GM18517 (cell line): Measurements from ENCODE around the gene INF2.

ENCODE experiments used
- ATAC-seq: cut with Tn5 transposase; IDR thresholded peaks from one replicate; pipeline ENCODE4 v1.9.1; 2021; ENCODE audit warnings: mild to moderate bottlenecking, moderate library complexity; ENCODE audit not compliant: unreplicated experiment

Gene INF2

DNA sequence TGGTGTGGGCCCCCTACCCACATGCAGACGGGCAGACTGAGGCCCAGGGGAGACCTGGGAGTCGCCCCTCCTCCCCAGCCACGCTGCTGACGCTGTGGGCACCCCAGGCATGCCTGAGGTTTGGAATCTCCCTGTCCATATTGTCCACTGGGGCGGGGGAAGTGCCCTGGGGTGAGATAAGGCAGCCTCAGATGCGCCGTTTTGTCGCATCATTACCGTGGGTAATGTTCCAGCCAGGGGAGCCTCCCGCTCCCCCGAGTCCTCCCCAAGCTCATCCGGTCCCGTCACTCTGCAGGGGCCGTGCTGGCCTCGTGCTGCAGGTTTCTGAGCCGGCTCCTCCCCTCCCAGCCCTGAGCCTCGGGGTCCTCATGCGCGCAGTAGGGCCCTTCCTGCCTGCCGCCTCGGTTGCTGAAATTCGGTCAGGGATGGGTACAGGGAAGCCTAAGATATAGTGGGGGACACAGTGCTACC is 11.4 kb downstream of the INF2 start:
- no peak for ATAC-seq

DNA sequence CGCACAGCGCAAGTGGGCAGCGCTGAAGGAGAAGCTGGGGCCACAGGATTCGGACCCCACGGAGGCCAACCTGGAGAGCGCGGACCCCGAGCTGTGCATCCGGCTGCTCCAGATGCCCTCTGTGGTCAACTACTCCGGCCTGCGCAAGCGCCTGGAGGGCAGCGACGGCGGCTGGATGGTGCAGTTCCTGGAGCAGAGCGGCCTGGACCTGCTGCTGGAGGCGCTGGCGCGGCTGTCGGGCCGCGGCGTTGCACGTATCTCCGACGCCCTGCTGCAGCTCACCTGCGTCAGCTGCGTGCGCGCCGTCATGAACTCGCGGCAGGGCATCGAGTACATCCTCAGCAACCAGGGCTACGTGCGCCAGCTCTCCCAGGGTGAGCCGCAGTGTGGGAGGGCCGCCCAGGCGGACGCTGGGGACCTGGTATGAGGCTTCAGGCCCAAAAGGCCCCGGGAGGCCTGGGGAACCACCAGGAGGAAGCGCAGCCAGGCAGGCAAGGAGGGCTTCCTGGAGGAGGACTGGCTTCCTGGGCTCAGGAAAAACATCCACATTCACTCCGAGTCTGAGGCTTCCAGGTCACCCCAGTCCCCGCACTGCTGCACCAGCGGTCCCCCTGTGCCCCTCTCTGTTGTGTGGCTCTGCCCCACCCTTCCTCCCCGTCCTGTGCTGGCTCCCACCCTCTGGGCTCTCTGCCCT is 12.1 kb downstream of the INF2 start:
- ATAC-seq: no peak

DNA sequence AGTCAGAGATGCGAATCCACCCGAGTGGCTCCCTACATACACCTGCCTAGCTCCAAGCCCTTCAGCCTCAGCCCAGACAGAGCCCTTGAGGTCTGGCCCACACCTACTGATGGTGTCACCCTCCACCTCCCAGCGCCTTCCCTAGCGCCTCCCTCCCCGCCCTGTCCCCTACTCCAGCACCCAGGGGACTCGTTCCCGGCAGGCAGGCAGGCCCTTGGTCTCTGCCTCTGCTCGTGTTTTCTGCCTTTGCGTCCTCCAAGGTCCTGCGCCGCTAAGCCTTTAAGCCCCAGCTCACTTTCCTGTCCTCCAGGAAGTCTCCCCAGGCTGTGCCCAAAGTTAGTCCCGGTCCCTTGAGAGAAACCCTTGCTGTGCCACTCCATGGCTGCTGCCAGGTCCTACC is 12.7 kb downstream of the INF2 start:
- ATAC-seq: no peak

DNA sequence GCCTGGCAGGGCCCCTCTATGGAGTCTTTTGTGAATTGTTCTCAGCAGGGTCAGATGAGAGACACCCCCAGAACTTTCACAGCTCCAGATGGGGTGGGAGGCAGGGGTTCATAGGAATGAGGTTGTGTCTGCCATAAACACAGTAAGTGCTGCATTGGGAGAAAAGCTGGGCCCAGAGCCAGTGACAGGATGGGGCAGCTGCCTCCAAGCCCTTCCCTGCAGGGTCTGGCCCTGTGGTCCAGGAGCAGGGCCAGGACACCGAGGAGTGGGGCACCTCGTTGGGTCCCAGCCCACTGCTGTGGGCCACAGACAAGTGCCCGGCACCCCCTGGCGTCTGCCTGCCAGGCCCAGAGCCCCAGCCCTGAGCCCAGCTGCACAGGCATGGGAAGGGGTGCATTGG is 13.3 kb downstream of the INF2 start:
- no peak for ATAC-seq

DNA sequence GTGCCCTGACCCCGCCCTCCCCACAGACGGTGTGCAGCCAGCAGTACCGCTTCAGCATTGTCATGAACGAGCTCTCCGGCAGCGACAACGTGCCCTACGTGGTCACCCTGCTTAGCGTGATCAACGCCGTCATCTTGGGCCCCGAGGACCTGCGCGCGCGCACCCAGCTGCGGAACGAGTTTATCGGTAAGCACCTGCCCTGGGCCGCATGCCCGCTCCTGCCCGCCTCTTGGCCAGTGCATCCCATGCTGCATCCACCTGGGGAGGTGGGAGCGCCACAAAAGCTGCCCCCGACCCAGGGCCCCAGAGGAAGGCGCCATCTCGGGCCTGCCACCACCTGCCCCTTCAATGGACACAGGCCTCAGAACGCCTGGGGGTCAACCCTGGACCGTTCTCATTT is 13.9 kb downstream of the INF2 start:
- ATAC-seq: no peak

DNA sequence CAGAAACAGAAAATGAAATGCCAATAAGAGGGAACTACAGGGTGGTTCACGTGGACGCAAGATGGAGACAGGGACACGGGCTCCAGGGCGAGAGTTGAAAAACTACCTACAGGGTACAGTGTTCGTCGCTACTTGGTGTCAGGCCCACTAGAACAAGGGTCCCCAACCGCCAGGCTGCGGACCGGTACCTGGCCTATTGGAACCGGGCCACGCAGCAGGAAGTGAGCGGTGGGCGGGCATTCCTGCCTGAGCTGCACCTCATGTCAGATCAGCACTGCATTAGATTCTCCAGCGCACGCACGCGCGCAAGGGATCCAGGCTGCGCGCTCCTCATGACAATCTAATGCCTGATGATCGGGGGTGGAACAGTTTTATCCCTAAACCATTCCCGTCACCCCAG is 14.8 kb downstream of the INF2 start:
- ATAC-seq: no peak

DNA sequence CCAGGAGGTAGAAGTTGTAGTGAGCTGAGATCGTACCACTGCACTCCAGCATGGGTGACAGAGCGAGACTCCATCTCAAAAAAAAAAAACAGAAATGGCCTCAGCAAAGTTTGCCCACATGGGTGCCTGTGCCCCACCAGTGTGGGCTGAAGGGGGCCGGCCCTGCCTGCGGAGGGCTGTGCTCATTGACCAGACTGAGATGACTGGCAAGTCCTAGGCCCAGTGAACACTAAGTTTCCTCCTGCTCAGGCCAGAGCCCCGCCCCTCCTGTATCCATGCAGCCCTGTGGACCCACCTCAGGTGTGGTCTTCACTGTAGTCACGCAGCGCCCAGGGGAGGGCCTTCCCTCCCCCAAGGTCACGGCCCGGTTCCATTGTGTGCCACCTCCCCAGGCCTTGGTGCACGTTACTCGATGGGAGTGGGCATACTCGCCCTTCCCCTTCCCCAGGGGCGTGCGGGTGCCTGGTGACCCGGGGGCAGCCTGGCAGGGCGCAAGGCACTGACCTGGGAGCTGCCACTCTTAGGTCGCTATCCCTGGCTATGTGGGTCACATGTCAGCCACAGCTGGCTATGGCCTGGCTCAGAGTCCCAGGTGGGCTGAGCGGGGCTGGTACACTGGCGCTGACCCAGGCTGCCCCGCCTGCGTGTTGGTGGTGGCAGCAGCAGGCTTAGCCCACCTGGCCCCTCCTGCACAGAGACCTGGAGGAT is 16.1 kb downstream of the INF2 start:
- no peak for ATAC-seq

DNA sequence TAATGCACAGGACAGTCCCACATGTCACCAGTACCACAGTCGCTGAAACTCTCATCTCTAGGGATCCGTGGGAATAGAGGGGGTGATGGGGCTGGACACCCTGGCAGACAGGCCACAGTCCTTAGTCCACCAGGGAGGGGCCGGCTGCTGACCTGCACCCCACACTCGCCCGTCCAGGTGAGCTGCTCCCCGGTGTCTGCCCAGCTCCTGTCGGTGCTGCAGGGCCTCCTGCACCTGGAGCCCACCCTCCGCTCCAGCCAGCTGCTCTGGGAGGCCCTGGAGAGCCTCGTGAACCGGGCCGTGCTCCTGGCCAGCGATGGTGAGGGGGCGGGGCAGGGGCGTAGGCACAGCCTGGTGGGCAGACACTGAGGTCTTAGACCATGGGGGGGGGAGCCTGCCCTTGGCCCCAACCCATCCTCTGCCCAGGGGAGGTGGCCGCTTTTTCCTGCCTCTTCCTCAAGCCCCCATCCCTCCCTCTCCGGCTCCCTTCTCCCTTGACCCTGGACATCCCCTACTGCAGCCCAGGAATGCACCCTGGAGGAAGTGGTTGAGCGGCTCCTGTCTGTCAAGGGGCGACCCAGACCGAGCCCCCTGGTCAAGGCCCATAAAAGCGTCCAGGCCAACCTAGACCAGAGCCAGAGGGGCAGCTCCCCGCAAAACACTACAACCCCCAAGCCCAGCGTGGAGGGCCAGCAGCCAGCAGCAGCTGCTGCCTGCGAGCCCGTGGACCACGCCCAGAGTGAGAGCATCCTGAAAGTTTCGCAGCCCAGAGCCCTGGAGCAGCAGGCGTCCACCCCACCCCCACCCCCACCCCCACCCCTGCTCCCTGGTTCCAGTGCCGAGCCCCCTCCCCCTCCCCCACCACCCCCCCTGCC is 17.6 kb downstream of the INF2 start:
- ATAC-seq: no peak

DNA sequence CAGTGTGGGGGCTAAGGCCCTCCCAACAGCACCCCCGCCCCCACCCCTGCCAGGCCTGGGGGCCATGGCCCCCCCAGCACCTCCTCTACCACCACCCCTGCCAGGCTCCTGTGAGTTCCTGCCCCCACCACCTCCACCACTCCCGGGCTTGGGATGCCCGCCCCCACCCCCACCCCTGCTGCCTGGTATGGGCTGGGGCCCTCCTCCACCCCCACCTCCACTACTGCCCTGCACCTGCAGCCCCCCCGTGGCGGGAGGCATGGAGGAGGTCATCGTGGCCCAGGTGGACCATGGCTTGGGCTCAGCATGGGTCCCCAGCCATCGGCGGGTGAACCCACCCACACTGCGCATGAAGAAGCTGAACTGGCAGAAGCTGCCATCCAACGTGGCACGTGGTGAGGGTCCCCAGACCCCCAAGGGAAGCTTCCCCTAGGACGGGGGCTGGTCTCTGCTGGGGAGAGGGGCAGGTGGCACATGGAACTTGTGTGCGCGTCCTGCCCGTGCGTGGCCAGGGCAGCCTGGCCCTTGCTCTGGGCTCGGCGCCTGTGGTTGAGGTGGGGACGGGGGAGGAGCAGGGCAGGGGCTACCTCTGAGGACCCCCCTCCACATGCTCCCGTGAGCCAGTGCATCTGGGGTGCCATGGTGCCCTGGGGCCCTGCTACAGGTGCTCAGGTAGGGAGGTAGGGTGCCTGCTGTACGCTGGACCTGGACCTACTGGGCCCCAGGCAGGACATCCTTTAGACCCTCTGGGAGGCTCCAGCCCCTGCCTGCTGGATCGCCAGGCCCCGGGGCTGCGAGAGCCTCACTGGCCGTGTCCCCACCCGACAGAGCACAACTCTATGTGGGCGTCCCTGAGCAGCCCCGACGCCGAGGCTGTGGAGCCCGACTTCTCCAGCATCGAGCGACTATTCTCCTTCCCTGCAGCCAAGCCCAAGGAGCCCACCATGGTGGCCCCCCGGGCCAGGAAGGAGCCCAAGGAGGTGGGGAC is 18.5 kb downstream of the INF2 start:
- no peak for ATAC-seq

DNA sequence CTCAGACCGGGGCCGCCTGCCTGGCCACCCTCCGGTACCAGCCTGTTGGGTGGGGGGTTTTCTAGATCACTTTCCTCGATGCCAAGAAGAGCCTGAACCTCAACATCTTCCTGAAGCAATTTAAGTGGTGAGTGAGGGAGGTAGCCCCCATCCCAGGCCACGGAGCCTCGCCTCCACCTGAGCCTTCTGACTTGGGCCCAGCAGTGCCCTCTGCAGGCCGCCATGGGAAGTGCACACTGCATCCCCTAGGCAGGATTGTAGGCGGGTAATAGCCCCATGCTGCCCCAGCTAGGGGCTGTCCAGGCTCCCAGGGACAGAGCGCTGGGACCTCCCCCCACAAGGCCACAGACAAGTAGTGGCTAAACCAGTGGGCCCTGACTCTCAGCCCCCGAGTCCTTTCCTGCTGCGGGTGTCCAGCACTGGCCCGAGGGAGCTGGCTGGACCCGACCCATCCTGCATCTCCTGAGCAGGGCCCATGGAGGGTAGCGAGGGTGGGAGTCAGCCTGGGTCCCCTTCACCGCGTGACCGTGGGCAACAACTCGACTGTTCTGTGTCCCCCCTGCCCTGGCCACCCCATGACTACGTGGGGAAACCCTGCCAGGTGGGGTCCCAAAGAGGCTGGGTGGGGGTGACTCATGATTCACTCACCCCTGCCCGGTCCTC is 19.3 kb downstream of the INF2 start:
- ATAC-seq: no peak

DNA sequence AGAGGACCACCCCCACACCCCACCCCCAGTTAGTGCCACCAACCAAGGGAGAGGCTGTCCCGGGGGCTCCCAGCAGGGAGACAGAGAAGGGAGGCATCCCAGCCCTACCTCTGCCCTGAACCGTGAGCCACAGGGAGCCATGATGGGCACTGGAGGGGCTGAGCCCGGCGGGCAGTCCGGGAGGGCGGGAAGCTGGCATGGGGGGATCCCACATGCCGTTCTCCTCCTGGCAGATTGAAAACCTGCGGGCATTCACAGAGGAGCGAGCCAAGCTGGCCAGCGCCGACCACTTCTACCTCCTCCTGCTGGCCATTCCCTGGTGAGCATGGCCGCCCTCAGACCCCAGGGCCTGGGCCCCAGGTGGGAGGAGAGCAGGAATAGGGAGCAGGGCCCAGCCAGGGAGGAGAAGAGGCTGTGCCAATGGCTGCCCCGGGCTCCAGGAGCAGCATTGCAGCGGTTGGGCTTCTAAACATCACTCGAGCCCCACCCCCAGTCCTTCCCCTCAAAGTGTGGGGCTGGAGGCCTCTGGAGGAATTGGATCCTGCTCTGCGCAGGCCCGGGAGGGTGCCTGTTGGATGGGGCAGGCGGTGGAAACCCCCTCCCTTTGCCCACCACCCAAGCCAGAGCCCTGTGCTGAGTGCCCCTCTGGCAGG is 20.1 kb downstream of the INF2 start:
- ATAC-seq: no peak

DNA sequence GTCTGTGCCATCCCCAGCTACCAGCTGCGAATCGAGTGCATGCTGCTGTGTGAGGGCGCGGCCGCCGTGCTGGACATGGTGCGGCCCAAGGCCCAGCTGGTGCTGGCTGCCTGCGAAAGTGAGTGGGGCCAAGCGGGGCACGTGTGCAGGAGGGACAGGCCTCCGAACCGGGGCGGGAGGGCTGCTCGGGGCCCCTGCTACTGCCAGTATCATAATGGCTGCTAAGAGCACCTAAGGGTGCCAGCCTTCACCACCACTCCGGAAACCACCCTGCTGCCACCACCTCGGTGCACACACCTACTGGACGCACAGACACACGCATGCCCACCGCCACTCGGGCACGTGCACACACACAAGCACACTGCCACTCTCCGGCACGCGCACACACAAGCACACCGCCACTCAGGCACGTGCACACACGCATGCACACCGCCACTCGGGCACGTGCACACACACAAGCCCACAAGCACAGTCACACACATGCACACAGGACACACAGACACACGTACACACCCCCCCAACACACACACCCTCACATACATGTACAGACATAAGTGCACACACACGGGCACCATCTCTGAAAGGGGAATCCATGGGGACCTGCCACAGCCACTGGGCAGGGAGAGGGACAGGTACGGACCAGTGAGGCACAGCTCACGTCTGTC is 20.8 kb downstream of the INF2 start:
- ATAC-seq: no peak

DNA sequence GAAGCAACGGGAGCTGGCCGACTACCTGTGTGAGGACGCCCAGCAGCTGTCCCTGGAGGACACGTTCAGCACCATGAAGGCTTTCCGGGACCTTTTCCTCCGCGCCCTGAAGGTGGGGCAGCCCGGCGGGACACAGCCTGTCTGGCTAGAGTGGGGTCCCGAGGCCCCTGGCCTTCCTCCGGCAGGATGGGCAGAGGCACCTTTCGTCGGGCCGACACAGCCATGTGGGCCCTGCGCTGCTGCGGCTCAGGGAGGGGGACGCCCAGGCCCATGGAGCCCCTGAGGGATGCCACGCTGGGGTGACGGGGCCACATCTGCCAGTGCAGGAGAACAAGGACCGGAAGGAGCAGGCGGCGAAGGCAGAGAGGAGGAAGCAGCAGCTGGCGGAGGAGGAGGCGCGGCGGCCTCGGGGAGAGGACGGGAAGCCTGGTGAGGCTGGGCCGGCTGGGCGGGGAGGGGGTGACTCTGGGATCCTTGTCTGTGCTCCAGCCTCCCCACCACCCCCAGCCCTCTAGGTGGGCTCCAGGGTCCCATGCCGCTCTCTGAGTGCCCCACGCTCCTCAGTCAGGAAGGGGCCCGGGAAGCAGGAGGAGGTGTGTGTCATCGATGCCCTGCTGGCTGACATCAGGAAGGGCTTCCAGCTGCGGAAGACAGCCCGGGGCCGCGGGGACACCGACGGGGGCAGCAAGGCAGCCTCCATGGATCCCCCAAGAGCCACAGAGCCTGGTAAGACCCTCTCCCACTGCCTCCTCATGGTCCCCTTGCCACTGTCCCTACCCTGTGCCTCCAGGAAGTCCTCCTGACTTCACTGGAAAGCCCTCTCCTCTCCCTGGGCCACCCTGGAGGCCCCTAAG is 23.7 kb downstream of the INF2 start:
- no peak for ATAC-seq

DNA sequence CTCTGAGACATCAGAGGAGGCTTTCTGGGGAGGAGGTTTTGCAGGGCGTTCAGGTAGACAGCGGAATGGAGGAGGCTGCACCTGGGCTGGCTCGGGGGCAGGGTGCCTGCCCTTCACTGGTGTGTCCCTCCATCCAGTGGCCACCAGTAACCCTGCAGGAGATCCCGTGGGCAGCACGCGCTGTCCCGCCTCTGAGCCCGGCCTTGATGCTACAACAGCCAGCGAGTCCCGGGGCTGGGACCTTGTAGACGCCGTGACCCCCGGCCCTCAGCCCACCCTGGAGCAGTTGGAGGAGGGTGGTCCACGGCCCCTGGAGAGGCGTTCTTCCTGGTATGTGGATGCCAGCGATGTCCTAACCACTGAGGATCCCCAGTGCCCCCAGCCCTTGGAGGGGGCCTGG is 24.6 kb downstream of the INF2 start:
- ATAC-seq: no peak

DNA sequence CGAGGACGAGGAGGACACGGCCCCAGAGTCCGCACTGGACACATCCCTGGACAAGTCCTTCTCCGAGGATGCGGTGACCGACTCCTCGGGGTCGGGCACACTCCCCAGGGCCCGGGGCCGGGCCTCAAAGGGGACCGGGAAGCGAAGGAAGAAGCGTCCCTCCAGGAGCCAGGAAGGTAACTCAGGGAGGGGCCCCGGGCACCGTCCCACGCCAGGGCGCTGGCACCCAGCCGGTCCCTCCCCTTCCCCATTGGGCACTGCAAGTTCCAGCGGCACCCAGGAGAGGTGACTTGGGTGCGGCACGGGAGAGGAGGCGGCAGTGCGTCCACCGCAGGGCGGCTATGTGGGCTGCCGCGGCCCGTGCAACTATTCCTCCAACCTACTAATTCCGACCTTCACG is 25.3 kb downstream of the INF2 start:
- ATAC-seq: no peak

DNA sequence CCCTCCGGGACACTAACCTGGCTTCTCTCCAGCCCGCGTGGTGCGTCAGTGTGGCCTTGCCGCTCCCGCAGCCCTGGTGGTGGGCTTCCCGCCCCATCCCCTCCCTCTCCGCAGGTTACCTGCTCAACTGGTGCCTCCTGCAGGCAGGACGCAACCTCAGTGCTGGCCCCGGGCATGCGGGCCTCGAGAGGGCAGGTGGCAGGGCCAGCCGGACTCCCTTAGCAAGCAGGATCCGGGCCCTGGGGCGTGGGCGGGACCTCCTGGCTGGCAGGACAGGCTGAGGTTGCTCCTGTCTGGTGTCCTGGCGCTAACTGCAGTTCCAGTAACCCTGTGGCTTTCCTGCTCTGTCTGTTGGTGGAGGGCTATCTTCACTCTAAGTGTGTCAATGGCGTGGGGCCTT is 26.0 kb downstream of the INF2 start:
- ATAC-seq: no peak

DNA sequence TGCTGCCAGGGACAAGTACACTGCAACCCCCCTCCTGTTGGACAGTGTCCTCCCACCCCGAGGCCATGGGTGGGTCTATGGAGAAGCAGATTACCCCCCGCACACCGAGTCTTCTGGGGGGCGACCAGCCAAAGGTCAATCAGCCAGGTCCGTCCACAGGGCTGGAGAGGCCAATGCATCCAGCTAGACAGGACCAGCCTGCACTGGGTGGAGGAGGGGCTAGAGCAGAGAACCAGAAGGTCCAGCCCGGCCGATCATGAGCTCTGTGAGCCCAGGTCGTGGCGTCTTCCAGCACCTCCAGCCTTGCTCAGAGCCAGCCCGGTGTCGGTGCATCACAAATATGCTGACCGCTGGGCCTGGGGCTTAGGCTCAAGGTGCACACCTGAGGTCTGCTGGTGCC is 26.5 kb downstream of the INF2 start:
- no peak for ATAC-seq

DNA sequence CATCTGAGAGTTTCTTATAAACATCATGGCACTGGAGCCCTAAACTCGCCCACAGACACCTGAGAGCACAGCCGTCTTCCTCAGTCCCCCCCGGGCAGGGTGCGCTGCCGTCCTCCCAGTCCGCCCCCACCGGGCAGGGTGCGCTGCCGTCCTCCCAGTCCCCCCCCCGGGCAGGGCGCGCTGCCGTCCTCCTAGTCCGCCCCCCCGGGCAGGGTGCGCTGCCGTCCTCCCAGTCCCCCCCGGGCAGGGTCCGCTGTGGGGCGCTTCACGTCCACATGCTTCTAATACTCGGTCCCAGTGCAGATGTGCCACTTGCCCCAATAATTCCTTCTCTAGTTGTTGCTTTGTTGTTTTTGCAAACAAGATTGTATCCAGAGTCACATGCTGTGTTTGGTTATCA is 27.7 kb downstream of the INF2 start:
- no peak for ATAC-seq
